GM19025 (cell line): Measurements from ENCODE around the gene DDX31.
"Not testable (repeated sequence)": the region's sequence is repeated elsewhere in the genome, so short reads cannot be mapped to it uniquely, and the experiment has no call there.

Source experiments
- ATAC-seq: cut with Tn5 transposase; IDR thresholded peaks from one replicate; pipeline ENCODE4 v1.9.1; 2021; ENCODE audit warnings: mild to moderate bottlenecking, low read depth, moderate library complexity; ENCODE audit not compliant: unreplicated experiment

Gene DDX31

DNA sequence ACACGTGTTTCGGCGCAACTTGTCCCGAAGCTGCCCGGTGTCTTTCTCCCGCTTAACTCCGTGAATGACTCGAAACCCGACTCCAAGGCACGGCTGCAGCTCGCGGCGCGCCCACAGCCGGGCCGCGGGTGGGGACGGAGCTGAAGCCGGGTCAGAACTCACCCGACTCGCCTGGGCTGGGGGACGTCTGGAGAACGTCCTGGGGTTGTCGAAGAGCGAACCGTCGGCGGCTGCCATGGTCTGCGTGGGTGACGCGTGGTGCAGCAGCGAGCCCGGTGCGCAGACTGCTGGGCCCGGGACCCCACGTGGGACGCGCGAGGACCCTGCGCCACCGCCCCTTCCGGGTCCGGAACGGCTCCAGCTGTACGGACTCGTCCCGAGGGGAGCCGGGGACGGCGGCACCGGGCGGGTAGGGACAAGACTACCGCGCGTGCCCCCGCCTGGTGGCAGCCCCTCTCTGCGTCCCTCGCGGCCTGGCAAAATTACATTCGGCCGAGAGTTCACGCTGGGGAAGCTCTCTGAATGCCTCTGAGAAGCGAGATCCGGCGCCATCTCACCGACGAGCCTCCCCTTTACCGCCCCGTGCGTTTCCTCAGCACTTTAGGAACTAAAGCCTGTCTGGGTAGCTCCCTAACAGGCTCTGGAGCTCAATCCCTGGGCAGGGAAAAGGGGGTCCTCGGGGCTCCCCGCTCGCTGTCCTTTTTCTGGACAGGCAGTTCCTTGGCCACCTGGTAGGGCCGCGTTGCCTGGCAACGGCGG is at the start of gene DDX31:
Gene DDX31 (minus strand): TSS at position 286 of the 759 bp plus-strand sequence. CDS start 49 bp downstream, at position 237.
- ATAC-seq = peak; percentile 80

DNA sequence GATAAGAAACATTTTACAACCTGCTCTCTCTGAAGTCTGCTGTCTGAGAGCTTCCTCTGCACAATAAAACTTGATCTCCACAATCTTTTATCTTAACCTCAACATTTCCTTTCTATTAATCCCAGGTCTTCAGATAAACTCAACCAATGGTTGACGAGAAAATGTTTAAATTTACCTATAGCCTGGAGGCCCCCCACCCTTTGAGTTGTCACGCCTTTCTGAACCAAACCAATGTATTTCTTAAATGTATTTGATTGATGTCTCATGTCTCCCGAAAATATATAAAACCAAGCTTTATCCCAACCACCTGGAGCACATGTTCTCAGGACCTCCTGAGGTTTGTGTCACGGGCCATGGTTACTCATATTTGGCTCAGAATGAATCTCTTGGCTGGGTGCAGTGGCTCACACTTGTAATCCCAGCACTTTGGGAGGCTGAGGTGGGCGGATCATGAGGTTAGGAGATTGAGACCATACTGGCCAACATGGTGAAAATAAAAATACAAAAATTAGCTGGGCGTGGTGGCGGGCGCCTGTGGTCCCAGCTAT is 48.7 kb upstream of the DDX31 start:
- ATAC-seq = not testable (repeated sequence)

- no peak for ATAC-seq
Measured at GRCh38 chr9:132717326-132717945, 47.7 kb upstream of the DDX31 start.

GRCh38 chr9:132716007-132716406 is 46.2 kb upstream of the DDX31 start:
- no peak for ATAC-seq

- no peak for ATAC-seq
Measured at GRCh38 chr9:132712753-132713152, 43.0 kb upstream of the DDX31 start.

DNA sequence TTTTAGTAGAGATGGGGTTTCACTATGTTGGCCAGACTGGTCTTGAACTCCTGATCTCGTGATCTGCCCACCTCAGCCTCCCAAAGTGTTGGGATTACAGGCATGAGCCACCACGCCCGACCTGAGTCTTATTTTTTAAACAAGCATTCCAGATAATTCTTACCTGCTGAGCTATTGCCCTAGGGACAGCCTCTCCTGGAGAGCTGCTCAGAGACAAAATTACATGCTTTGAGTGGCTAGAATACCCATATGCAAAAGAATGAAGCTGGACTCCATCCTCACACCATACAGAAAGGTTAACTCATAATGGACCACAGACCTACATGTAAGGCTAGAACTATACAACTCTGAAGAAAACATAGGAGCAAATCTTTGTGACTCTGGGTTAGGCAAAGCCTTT is 42.1 kb upstream of the DDX31 start:
- no peak for ATAC-seq

- not testable (repeated sequence) for ATAC-seq
Measured at GRCh38 chr9:132711152-132711551, 41.4 kb upstream of the DDX31 start.

DNA sequence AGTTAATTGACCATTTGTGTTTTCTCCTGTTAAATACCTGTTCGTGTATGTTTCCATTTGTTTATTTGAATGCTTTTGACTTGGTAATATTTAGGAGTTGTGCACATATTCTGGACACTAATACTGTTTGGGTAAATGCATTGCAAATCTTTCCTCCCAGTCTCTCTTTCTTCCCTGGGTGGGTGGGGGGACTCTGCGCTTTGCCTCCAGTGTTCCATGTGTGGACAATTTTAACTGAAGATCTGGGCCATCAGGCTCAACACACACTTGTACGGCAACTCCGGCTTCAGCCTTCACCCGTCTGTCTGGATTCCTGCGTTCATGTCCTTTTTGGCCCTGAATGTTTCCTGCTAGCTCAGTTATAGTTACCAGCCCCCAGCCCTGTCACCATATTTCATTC is 40.5 kb upstream of the DDX31 start:
- no peak for ATAC-seq

DNA sequence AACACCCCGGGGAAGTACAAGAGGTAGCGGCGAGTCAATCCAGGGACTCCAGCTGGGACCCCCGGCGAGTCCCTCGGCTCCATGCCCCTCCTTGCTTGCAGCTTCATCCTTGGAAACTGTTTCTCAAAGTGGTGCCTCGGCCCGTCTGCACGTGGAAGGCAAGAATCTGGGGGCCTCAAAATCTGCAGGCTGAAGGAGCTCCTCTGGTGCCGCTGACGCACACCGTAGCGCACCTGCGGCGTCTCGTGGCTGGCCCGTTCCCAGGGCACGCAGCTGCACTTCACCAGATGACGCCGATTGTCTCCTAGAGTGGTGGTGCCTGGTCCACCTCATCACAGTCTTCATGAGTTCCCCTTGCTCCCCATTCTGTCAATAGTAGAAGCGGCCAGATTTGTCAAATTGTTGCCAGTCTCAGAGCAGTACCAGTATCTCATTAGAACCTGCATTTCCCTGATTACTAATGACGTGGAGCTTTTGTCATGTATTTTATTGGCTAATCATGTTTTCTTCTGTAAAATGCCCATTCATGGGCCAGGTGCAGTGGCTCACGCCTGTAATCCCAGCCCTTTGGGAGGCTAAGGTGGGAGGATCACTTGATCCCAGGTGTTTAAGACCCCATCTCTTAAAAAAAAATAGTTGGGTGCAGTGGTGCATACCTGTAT is 39.1 kb upstream of the DDX31 start:
- no peak for ATAC-seq

DNA sequence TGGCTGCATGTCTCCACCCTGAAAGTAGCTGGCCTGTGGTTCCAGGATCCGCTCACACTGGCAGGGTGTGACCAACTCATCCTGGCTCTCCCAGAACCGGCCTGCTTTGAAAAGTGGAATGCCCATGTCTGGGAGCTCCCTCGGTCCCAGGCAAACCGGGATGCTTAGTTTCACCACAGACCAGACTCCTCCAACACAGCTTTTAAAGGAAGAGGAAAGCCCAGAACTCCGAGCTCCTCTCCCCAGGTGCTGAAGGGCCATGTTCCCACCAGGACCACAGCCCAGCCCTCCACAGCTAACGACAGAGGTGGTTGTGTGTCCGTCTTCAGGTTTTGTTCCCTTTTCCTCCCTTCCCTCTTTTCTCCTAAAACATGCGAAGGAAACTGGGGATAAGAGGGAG is 38.5 kb upstream of the DDX31 start:
- ATAC-seq = no peak

- ATAC-seq = no peak
Measured at GRCh38 chr9:132703336-132703735, 33.6 kb upstream of the DDX31 start.

DNA sequence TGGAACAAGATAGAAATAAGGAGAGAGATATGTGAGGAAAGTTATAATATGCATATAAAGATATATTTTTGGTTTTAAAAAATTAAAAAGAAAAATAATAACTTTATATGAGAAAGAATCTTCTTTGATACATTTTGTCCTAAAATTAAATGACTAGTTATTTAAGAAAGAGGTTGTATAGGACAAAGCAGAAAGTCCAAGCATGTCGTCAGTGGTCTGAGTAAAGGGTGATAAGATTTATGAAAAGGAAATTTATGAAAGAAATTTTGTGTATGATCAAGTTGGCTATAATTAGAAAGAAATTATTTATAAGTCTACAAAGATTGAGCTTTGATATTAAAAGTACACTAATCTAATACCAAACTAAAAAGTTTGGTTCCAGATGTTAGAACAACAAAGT is 32.5 kb upstream of the DDX31 start:
- ATAC-seq = no peak

- ATAC-seq = no peak
Measured at GRCh38 chr9:132699956-132700355, 30.2 kb upstream of the DDX31 start.

GRCh38 chr9:132698989-132699388 is 29.2 kb upstream of the DDX31 start:
- no peak for ATAC-seq

- ATAC-seq = no peak
Measured at GRCh38 chr9:132697230-132697629, 27.4 kb upstream of the DDX31 start.

- ATAC-seq = no peak
Measured at GRCh38 chr9:132694144-132694543, 24.4 kb upstream of the DDX31 start.

DNA sequence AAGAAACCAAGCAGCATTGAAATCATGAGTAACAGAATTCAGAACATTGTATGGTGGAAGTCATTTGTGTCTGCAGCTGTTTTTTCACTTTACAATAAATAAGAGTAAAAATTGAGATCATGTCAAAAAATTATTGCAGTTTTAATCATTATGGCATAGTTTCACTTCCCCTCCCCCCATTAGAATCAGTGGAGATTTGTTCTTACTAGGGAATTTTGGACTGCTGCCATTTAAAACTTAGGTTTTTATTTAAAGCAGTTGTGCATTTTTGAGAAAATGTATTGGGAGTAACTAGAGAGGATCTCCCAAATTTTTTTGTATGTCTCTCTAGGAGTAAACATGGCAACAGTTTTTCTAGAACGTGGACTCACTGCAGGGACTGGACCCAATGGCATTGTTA is 20.9 kb upstream of the DDX31 start:
- no peak for ATAC-seq

GRCh38 chr9:132683873-132684272 is 14.1 kb upstream of the DDX31 start:
- no peak for ATAC-seq

- no peak for ATAC-seq
Measured at GRCh38 chr9:132681561-132681960, 11.8 kb upstream of the DDX31 start.

DNA sequence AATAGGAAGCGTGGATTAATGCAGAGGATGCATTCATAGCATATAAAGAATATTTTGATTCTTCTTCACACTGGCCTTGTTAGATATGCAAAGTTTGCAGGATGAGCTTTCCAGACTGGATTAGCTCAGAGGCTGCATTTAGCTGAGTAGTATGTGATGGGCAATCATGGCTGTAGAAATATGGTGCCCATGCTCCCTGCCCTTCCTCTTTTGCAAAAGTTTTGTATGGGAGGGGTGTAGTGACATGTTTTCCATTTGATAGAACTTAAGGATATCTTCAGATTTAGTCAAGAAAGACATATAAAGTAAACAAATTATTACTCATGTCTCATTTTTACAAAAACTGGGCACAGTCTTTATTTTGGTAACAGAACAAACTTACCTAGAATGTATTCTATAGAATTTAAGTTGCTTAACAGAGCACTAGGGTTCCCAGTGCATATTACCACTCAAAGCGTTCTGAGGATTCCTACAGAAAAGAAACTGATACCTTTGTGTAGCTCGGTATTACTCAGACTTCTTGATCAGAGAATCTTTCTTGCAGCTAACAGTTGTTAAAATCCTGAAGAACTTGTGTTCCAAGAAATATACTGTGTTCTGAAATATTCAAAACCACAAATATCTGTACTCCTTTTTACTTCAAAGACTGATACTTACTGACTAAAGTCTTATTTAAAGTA is 10.3 kb upstream of the DDX31 start:
- ATAC-seq = no peak

GRCh38 chr9:132677976-132678375 is 8.2 kb upstream of the DDX31 start:
- no peak for ATAC-seq
